GM21390 (cell line): ENCODE measurements around the gene MAX.

Source experiments
- ATAC-seq: cut with Tn5 transposase; IDR thresholded peaks from one replicate; pipeline ENCODE4 v1.9.1; 2021; ENCODE audit not compliant: unreplicated experiment

Gene MAX

DNA sequence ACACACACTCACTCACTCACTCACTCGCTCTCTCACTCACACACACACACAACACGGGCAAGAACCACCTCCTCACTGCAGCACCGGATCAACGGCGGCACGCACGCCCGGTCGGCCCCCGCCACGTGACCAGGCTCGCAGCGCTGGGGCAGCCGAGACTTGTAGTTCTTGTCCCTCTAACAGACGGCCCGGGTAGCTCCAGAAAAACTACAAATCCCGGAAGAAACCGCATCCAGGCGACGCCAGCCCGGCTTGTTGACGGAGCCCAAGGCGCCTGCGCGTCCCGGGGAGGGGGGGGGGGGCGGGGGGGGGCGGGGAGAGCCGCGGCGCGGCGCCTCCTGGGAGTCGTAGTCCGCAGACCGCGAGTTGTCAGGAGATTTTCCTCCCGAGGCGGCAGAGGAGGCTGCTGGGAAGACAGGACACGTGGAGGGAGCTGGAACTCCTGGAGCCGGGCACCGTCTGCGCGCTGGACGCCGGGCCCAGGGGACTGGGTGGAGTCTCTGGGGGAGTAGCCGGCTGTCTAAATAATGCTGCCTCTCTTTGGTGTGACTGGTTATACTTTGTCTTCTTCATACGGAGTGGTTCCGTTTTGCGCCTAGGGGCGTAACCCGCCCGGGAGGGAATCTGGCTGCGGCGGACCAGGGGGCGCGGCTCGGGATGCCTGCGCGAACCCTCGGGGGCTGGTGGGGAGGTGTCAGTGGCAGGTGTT lies at the start of gene MAX:
TSS of gene MAX (minus strand) at position 77 of the 709 bp plus-strand sequence. CDS start 178 bp downstream, outside the sequence.
- peak; percentile 85 for ATAC-seq

DNA sequence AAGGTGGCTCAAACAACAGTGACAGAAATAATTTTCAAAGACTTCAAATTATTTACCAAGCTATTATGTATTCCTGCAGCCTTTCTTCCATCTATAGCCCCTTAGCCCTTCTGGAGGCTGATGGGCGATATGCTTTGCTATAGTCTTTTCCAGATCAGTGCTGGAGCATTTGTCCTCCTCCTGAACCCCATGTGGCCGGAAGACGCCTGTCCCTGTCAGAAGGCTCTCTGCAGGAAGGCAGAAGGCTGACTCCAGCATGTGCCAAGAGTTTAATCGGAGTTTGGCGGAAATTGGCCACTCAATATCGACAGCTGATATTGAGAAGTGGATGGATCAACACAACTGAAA lies 49.3 kb upstream of the MAX start:
- no peak for ATAC-seq

GRCh38 chr14:65150898-65151608 lies 48.7 kb upstream of the MAX start:
- ATAC-seq, result no peak

DNA sequence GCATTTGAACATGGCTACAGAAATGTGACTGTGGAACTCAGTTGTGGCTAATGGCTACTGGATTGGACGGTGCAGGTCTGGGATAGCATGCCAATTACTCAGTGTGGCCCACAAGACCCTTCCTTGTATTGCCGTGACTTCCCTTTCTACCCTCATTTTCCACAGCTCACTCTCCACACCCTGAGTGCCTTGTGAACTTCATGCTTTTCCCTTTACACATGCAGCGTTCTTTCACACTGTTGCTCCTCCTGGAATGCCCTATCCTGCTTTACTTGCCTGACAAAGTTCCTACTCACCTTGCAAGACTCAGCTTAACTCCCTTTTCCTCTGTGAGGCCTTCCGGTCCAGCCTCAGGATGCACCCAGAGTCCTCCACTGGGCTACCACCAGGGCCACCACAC lies 46.8 kb upstream of the MAX start:
- no peak for ATAC-seq

- ATAC-seq, result no peak
Measured at GRCh38 chr14:65144170-65144569, 41.9 kb upstream of the MAX start.

DNA sequence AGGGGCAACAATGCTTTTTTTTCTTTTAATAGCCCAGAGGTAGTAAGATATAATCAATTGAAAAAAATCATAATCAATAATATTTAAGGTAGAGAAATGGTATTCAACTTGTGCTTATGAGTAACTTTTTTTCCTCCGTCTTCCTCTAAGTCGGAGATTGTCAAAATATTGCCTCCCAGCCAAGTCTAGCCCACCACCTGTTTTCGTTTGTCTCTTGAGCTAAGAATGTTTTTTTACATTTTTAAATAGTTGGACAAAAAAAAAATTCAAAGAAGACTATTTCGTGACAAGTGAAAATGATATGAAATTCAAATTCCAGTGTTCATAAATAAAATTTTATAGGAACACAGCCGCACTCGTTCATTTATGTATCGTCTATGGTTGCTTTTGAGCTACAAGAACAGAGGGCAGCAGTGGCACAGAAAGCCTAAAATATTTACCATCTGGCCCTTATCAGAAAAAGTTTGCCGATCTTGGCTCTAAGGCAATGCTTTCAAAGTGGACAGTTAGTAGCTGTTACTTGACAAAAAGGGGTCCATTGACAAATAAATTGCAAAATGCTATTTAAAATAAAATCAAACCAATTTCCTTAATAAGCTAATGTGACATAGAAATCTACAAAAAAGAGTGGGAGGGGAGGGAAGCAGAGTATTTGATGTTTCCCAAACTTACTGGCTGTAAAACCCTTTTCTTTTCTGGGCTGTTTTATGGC lies 40.8 kb upstream of the MAX start:
- no peak for ATAC-seq

- ATAC-seq, result no peak
Measured at GRCh38 chr14:65142429-65142828, 40.1 kb upstream of the MAX start.

DNA sequence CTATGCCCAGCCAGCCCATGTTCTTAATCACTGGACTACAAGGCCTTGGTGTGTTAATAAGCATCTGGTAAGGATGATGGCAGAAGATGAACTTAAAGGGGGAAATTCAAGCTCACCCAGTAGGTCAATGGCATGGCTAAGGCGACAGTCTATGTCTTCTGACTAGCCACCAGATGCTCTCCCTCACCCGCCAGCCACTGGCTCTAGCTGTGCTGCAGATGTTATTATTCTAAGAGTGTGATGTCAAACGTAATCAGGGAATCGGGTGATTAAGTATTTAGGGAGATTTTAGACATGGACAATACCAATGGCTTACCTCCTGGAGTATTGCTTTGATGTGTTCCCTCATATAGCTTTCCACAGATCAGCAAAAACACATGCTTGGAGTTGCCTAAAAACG lies 39.2 kb upstream of the MAX start:
- no peak for ATAC-seq

DNA sequence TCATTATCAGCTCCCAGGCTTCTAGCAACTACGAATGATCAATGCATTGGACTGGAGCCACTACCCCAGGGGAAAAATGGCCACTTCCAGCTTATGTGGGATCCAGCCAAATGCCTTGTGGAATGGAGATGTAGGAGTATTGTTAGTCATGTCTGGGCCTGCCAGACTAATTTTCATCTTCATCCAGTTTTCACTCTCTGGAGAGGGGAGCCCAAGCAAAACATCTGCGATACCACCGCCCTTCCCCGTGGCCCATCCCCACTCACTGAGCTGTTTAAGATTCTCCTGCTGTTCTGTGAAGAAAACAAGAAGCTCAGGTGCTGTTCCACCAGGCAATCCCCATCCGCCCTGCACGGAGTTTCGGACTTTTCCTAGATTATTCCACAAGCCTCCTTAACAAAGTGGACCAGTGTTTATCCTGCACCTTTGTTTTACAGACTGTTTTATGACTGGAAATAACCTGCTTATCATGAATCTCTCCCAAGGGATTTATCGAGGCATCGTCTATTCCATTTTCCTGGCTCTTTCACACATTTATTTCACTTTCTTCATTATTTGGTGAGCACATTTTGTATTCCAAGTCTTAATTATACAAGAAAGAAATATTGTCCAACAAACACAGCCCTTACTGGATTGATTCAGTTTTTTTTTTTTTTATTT lies 35.5 kb upstream of the MAX start:
- ATAC-seq, result no peak

- no peak for ATAC-seq
Measured at GRCh38 chr14:65134651-65135579, 32.6 kb upstream of the MAX start.

- ATAC-seq, result no peak
Measured at GRCh38 chr14:65132855-65133254, 30.5 kb upstream of the MAX start.

- no peak for ATAC-seq
Measured at GRCh38 chr14:65131301-65131701, 29.0 kb upstream of the MAX start.

DNA sequence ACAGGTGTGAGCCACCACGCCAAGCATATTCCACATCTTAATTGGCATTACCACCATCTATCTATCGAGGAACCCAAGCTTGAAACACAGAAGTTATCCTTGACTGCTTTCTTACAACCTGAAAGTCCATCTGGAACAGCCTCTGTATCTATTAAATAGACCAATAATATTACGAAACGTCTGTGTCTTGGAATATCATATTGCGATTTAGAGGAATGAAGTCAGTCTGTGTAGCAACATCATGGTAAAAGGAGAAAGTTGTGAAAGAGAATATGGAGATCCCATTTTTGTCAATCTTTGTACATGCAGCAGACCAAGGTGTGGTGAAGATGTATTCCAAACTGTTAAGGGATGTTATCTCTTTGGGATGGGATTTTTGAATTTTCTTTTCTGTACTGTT lies 25.8 kb upstream of the MAX start:
- ATAC-seq, result no peak

DNA sequence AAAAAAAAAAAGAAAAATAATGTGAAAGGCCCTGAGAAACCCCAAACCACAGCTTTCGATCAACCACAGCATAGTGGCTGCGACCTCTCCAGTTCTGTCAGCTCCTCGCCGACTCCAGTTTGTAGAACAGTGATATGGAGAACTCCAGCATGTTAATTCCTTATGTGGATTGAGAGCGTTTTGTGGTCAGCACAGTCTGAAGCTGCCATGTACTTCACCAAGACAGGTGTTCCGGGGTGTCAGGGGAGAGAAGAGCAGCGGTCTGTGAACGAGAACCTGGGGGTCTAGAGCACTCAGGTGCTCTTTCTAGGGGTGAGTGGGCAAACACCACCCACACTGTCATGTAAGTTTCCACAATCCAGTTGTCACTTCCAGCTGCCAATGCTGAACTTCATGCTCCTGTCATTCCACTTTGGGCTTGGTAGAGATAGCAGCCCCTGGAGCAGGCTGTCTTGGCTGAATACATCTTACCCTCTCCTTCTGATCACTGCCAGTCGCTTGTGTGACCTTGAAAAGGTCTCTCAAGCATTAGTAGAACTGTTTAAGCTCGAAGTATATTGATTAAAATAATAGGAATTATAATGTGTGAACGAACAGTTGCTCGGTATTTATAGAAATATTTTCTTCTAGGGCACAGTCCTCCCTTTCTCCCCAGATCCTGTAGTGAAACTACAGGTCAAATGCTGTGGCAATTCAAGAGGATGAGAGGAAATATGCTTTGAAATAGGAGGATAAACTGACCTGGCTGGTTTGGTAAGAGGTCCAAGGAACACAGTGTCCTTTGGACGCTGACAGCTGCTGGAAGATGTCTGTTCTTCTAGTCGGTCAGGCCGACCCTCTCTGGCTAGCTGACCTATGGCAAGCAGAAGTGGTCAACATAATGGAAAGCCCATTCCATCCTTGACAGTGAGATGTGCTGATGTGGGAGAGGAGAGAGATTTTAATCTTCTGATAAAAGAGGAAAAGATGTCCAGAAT lies 15.7 kb upstream of the MAX start:
- no peak for ATAC-seq

DNA sequence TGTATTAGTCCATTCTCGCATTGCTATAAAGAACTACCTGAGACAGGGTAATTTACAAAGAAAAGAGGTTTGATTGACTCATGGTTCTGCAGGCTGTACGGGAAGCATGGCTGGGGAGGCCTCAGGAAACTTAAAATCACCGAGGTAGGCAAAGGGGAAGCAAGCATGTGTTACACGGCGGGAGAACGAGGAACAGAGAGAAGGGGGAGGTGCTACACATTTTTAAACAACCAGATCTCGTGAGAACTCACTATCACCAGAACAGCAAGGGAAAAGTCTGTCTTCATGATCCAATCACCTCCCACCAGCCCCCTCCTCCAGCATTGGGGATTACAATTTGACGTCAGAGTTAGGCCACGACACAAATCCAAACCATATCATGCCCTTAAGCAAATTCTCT lies 13.3 kb upstream of the MAX start:
- ATAC-seq, result no peak

GRCh38 chr14:65110525-65110924 lies 8.2 kb upstream of the MAX start:
- no peak for ATAC-seq

- no peak for ATAC-seq
Measured at GRCh38 chr14:65109357-65109756, 7.0 kb upstream of the MAX start.

- no peak for ATAC-seq
Measured at GRCh38 chr14:65107200-65107599, 4.9 kb upstream of the MAX start.

DNA sequence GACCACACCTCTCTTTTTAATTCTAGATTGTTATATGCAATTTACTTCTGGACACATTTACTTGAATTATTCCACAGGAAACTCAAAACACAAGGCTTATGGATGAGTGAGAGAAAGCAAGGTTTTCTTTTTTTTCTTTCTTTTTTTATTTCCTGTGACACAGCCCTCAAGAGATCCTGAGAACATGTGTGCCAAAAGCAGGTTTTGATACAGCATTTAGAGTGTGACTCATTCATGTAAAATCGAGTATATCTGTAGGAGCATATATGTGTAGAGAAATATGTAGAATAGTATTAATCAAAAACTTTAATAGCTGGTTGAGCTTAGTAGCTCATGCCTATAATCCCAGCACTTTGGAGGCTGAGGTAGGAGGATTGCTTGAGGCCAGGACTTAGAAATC lies 4.4 kb upstream of the MAX start:
- ATAC-seq, result no peak
